Fibroblast of the conjunctiva (primary cell): ENCODE results near the gene BSCL2.
"Not testable (repeated sequence)": the region's sequence is repeated elsewhere in the genome, so short reads cannot be mapped to it uniquely, and the experiment has no call there.

Experiments used
- DNase-seq: peaks from one replicate; pipeline ENCODE4 v3.0.0-alpha.2; 2010; ENCODE audit warnings: low read depth

BSCL2 gene

DNA sequence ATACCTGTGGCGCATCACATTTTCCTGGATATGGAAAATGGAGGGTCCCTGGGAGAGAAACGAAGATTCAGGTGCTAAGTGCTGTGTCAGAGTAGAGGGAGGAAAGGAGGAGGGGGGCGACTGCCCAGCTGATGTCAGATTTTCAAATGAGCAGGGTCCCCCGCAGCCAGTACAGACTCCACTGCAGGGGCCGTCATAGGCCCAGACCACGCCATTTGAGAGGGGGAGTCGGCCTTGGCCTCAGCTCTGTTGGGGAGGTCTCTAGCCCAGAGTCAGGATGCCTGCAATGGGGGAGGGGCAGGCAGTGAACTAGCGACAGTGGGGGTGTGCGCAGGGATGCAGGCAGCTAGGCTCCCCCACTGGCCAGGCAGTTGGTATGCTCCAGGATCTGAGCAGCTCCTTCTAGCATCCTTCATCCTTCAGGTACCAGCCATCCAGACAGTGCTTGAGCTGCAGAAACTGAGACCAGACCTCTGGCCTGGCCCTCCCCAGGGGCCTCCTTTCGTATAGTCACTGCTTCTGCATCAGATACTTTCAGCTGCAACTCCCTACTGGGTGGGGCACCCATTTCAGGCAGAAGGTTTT lies at the start of gene BSCL2, which contains the start of gene GNG3:
TSS of gene BSCL2 (minus strand) at position 148 of the 585 bp plus-strand sequence. CDS start 229 bp downstream, outside the sequence.
TSS of gene GNG3 (plus strand) at position 400 of the 585 bp plus-strand sequence. CDS start 620 bp downstream, outside the sequence.
- DNase-seq: no peak

DNA sequence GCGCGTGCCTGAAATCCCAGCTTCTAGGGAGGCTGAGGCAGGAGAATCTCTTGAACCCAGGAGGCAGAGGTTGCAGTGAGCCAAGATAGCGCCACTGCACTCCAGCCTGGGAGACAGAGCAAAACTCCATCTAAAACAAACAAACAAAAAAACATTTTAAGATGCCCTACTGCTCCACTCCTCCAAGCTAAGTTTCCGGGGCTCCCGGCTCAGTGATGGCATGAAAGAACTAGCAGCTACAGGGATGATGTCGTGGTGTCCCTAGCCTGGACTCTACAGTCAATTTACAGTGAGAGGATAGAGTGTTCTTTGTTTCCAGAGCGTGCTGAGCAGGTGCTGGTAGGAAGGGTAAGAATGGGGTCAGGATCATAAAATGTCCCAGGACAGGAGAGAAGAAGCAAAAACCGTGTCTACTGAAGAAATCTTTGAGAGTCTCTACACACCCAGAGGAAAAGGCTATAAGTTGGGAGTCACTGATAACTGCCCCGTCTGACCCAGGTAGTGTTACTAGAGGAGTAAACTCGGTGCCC lies 47.9 kb upstream of the BSCL2 start:
- no peak for DNase-seq

DNA sequence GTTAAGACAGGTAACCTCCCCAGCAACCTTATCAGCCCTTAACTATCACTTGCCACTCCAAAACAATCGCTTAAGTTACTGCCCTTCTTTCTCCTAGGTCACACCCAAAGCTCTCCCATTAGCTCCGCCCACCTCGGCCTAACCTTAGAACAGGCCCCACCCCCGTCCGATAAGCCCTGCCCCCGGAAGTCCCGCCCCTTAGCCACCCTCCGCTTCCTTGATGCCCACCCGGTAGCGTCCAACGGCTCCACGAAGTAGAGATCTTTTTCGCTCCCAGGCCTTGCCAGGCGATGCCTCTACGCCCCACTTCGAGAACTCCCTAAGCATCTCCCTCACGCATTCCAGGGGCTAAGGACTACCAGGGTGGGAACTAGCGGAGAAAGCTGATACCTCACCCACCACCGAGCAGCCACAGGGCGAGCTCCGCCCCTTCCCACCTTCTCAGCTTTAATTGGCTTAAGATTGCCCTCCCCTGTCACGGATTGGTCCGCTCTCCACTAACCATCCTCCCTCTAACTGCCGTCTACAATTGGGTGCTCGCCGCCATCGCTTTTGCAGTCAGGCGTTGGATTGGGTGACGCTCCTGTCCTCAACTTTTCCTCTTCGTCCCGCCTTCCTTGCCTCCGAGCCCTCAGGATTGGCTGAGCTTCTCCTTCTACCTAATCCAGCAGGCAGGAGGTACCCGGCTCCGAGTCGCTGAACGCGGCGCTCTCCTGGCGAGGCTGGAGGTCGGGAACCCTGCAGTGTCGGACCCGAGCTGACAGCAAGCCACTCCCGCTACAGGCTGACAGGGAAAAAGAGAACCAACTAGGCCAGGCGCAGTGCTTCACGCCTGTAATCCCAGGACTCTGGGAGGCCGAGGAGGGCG lies 46.7 kb upstream of the BSCL2 start, which contains the start of gene ZBTB3:
TSS of gene ZBTB3 (minus strand) at position 425 of the 868 bp plus-strand sequence. CDS start 496 bp downstream, outside the sequence.
- DNase-seq: peak; percentile 99

DNA sequence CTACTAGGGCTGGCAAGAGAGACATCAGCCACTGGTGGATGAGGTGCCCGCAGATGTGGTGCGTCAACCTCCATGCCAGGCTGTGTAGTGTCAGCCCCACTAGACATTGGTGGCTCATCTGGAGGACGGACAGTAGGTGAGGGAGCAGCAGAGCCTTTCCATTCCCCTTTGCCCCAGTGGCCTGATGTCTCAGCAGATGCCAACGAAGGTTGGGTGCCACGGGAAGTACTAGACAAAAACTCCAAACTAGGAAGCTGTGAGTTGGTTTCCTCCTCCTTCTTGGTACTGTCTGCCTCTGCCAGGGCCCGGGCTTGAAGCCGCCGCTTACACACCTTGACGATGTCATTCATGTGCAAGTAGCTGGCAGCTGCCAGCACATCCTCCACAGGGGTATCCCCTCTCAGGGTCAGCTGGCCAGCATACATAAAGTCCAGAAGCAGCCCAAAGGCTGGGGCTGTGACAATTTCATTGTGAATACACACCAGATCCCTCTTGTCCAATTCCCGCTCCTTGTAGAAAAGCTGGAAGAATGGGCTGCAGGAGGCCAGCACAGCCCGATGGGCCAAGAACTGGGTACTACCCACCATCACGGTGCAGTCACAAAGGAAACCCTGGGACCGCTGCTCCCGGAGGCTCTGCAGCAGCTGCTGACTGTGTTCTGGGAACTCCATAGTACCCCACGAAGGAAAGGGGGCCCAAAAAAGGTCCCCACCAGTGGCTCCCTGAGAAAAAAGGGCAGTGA lies 45.9 kb upstream of the BSCL2 start:
- no peak for DNase-seq

DNA sequence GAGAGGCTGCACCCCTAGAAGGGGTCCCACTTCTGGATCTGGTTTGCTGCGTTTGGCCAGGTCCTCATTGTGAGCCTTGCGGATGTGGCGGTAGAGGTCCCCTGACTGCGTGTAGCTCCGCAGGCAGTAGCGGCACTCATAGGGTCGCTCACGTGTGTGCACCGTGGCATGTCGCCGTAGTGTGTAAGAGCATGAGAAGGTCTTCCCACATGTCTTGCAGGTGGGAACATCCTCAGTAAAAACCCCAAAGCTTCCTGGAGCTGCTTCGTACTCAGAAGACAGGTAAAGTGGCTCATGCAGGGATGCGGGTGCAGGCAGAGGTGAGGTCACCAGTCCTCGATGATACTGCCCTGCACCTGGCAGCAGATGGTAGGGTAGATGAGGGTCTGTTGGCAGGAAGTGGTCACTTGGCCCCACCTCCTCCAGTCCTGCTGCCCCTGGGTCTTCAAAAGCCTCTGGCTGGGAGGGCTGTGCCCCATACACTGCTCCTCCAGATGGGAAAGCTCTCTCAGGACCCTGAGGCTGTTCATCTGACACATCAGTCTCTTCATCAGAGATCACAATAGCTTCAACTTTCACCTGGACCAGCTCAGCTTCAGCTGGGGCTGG lies 45.1 kb upstream of the BSCL2 start:
- no peak for DNase-seq

DNA sequence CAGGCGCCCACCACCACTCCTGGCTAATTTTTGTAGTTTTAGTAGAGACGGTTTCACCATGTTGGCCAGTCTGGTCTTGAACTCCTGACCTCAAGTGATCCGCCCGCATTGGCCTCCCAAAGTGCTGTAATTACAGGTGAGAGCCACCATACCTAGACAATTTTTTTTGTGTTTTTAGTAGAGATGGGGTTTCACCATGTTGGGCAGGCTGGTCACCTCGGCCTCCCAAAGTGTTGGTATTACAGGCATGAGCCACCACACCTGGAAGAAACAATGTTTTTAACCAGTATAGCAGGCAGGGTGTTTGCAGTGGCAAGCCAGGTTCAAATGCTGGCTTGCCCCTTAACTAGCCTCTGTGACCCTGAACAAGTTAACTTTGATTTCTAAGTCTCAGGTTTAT lies 42.7 kb upstream of the BSCL2 start:
- DNase-seq: not testable (repeated sequence)

- no peak for DNase-seq
These were observed 40.4 kb upstream of the BSCL2 start for GRCh38 chr11:62747475-62748160.

DNA sequence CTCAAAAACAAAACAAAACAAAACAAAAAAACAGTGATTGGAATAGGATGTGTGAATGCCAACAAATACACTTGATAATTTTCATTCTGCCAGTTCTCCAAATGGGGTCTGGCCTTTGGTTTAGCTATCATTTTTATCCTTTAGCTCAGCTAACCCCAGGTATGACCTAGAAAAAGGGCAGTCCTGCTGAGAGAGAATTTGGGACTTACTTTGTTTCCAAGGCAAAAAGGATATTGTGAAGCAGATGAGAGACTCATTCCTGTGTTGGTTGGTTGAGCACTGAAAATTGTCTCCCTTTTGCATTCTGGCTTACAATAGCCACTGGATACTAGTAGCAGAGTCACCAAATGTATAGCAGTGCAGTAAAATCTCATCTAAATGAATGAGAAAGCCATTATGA lies 30.0 kb upstream of the BSCL2 start:
- no peak for DNase-seq

- peak; percentile 22 for DNase-seq
These were observed 25.6 kb upstream of the BSCL2 start for GRCh38 chr11:62732830-62733229.

DNA sequence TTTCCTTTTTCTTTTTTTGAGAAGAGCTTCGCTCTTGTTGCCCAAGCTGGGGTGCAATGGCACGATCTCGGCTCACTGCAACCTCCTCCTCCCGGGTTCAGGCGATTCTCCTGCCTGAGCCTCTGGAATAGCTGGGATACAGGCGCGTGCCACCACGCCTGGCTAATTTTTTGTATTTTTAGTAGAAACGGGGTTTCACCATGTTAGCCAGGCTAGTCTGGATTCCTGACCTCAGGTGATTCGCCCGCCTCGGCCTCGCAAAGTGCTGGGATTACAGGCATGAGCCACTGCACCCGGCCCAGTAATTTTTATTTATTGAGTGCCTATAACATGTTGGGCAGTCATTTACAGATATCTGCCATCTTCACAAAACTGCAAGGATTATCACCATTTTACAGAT lies 22.9 kb upstream of the BSCL2 start:
- DNase-seq: not testable (repeated sequence)

DNA sequence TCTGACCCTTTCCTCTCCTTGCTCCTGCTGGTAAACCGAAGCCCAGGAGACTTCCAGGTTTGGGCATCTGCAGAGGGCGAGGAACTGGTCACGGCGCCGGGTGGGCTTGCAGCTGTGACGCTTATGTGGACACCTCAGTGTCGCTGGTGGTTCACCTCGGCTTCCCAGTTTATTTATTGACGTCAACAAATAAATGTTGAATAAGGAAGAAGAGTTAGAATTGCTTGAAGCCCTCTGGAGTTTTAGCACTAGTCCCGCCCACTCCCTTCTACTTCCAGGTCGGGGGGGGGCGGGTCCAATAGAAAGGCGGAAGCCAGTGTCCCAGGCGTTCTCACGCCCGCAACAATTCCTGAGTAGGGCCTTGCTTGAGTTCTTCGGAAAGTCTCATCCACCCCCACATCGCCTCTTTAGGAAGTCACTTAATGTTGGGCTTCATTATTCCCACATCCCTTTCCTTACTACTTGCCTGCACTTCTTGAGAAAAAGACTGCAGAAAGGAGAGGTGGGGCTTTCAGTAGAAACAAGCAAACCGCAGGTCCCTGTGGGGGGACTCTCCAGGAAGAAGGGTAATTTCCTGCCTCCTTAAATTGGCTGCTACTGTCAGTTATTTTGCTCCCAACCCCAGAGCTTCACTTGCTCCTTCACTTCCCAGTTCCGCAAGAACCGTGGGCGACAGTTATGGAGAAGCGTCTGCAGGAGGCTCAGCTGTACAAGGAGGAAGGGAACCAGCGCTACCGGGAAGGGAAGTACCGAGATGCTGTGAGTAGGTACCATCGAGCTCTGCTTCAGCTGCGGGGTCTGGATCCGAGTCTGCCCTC lies 21.2 kb upstream of the BSCL2 start, which contains the start of gene TTC9C:
TSS of gene TTC9C (plus strand) at position 316 of the 818 bp plus-strand sequence. CDS start at position 679, 363 bp downstream.
- DNase-seq: peak; percentile 68

DNA sequence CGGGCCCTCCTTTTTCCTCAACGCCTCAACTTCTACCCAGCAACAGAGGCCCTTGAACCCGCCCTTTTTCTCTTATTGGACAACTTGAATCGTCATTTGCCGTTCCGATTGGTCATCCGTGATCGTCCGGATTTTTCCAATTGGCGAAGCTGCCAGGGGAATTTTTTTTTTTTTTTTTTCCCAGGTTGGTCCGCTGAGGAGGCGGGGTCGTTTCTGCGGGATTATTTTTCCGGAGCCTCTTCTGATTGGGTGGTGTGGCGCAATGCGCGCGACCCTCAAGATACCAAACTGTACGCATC lies 20.6 kb upstream of the BSCL2 start:
- peak; percentile 96 for DNase-seq

DNA sequence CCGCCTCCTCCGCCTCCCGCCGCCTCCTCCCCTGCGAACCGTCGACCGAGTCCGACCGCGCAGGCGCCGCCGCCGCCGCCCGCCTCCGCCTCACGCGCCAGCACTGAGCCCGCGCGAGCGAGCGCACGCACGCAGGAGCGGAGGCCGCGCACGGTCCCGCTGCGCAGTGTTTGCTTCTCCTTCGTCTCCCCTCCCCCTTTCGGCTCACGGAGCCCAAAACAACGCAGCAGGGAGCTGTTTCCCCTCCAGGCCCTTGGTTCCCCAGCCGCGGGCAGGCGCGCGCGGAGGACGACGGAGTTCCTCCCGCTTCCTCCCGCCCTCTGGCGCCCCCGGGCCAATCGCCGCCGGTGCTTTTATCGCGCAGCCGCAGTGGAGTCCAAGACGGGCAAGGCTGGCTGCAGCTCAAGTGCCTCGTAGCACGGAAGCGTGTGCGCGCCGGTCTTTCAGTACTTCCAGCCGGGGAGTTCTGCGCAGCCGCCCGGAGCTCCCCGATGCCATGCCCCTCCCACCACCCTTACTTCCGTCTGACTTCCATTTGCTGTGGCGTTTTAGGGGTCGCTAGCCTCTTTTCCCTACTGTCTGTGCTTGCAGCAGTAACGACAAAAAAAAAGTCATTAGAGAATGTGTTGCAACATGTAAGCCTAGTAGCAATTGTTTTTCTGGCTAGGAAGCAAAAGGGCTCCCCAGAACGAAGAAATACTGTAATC lies 20.1 kb upstream of the BSCL2 start, which contains the start of gene HNRNPUL2:
TSS of gene HNRNPUL2 (minus strand) at position 293 of the 707 bp plus-strand sequence. CDS start 301 bp downstream, outside the sequence.
- peak; percentile 99 for DNase-seq

GRCh38 chr11:62726915-62727164 lies 19.6 kb upstream of the BSCL2 start:
- peak; percentile 17 for DNase-seq

DNA sequence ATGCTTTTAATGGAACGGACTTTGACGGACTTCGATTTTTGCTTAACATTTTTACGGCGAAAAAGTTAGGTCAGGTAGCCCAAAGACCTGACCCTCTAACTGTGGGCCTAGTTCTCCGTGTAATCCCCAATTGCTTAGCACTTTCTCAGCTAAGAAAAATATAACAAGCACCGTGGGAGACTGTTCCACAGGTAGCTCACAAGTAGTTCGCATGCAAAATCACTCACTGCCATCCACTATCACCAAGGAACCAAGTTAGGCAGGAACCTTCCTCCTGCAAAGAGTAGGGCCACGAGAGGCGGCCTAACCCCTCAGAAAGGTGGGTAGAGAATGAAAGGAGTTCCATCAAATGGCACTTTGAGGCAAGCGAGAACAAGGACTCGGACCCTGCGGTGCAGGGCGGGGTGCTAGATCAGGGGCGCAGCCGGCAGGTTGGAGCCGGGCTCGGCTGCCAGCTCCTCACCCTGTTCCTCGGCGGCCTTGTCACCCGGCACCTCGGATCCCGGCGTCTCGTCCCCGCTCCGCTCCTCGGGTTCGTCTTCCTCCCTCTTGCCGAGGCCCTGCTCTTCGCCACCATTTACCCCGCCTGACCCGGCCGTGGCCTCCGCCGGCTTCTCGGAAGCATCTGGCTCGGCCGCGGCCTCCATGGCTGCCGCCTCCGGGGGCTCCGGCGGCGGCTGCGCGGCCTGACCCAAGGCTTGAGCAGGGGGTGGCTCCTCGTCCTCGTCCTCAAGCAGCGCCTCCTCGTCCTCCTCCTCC lies 19.1 kb upstream of the BSCL2 start:
- no peak for DNase-seq

DNA sequence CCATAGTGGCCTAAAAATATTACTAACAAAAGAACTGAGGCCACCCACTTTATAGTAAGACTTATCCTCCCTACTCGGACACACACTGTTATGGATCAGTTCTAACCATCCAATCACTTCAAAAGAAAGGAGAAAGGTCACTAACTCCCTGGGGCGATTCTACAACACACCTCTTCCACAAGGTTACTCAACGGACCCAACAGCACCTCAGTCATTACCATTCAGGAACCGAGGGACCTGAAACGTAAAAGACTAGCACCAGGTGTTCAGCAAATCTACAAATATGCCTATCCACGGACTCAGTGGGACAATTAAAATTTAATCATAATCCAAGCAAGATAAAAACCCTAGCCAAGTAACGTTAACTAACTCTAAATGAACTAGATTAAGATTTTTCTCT lies 18.4 kb upstream of the BSCL2 start:
- DNase-seq: no peak

GRCh38 chr11:62724171-62724570 lies 16.9 kb upstream of the BSCL2 start:
- no peak for DNase-seq

- peak; percentile 24 for DNase-seq
These were observed 14.8 kb upstream of the BSCL2 start for GRCh38 chr11:62721994-62722393.
